CD14-positive monocyte (primary cell): ENCODE data around the gene PIANP. TPM values are rescaled to one million over a fixed set of nuclear protein-coding genes. Genes with fewer than 3 reads are reported as not detected.

Experiments
- DNase-seq, 3 donors: peaks; one replicate each; pipeline ENCODE4 v3.0.0-alpha.2; 2011 to 2022
- H2AFZ ChIP-seq: 2 replicates; pipeline ENCODE4 v1.6.0; 2012; ENCODE audit warnings: mild to moderate bottlenecking, low read depth, low read length, inconsistent platforms; ENCODE audit not compliant: insufficient read depth, poor library complexity, severe bottlenecking
- H3K27ac ChIP-seq, 2 donors: 1 replicate in 1 of 2; 2 replicates in 1 of 2; pipeline ENCODE4 v1.5.1; 2012 to 2013; ENCODE audit warnings: low read length in 2 of 2, control low read depth in 1 of 2, inconsistent platforms in 1 of 2, low read depth in 1 of 2, mild to moderate bottlenecking in 1 of 2
- H3K27me3 ChIP-seq, 2 donors: one replicate each; pipeline versions ENCODE4 v1.6.0 to v1.6.1; 2011 to 2013; ENCODE audit warnings: low read length in 2 of 2; ENCODE audit not compliant: control insufficient read depth in 2 of 2, insufficient read depth in 2 of 2
- H3K36me3 ChIP-seq, 2 donors: replicated peaks in 1 of 2; 1 replicate in 1 of 2; 2 replicates in 1 of 2; pipeline versions ENCODE4 v1.5.1 to v1.6.1; 2012 to 2013; ENCODE audit warnings: low read length in 2 of 2, control low read depth in 1 of 2, inconsistent platforms in 1 of 2, mild to moderate bottlenecking in 1 of 2; ENCODE audit not compliant: insufficient read depth in 2 of 2, control insufficient read depth in 1 of 2
- H3K4me1 ChIP-seq, 2 donors: 1 replicate in 1 of 2; 2 replicates in 1 of 2; pipeline versions ENCODE4 v1.5.1 to v1.6.1; 2012 to 2013; ENCODE audit warnings: low read length in 2 of 2, control low read depth in 1 of 2, inconsistent platforms in 1 of 2, mild to moderate bottlenecking in 1 of 2, moderate library complexity in 1 of 2; ENCODE audit not compliant: insufficient read depth in 2 of 2, control insufficient read depth in 1 of 2
- H3K4me2 ChIP-seq: replicated peaks from 2 replicates; pipeline ENCODE3; 2012; ENCODE audit warnings: low read length, moderate library complexity, mild to moderate bottlenecking; ENCODE audit not compliant: poor library complexity, severe bottlenecking; ENCODE audit errors: extremely low read depth
- H3K4me3 ChIP-seq, 3 experiments: fragments of 200-600 bp in 1 of 3; sonication (generic) in 1 of 3; replicated peaks in 1 of 3; 1 replicate in 2 of 3; 2 replicates in 1 of 3; pipeline ENCODE4 v1.5.1; 2011 to 2013; ENCODE audit warnings: low read length in 3 of 3, mild to moderate bottlenecking in 3 of 3, control low read depth in 2 of 3, low read depth in 2 of 3, inconsistent platforms in 1 of 3, moderate library complexity in 1 of 3
- H3K79me2 ChIP-seq: 2 replicates; pipeline ENCODE4 v1.6.0; 2012; ENCODE audit warnings: mild to moderate bottlenecking, control low read depth, inconsistent platforms, low read length, moderate library complexity; ENCODE audit not compliant: insufficient read depth
- H3K9ac ChIP-seq: 2 replicates; pipeline ENCODE4 v1.6.0; 2017; ENCODE audit warnings: low read length, mild to moderate bottlenecking; ENCODE audit not compliant: insufficient read depth, poor library complexity, severe bottlenecking
- H3K9me3 ChIP-seq, 2 donors: replicated peaks in 1 of 2; 1 replicate in 1 of 2; 2 replicates in 1 of 2; pipeline versions ENCODE4 v1.5.1 to v1.6.1; 2012 to 2013; ENCODE audit warnings: low read length in 2 of 2, control low read depth in 1 of 2; ENCODE audit not compliant: control insufficient read depth in 1 of 2, insufficient read depth in 1 of 2
- H4K20me1 ChIP-seq: 2 replicates; pipeline ENCODE4 v1.6.0; 2012; ENCODE audit warnings: mild to moderate bottlenecking, low read length, control low read depth, moderate library complexity; ENCODE audit not compliant: insufficient read depth
- H3K27ac Mint-ChIP-seq, 7 donors: one replicate each; pipeline ENCODE4 v1.8.0; 2020; ENCODE audit warnings: mild to moderate bottlenecking in 7 of 7, mixed read lengths in 7 of 7, moderate library complexity in 6 of 7, inconsistent platforms in 2 of 7
- H3K27me3 Mint-ChIP-seq, 3 donors: one replicate each; pipeline ENCODE4 v1.8.0; 2021 to 2022; ENCODE audit warnings: low read depth in 3 of 3, mild to moderate bottlenecking in 3 of 3, mixed read lengths in 3 of 3, moderate library complexity in 3 of 3, inconsistent platforms in 1 of 3
- H3K36me3 Mint-ChIP-seq, 2 donors: one replicate each; pipeline ENCODE4 v1.8.0; 2020; ENCODE audit warnings: mixed read lengths in 2 of 2, inconsistent platforms in 1 of 2, mild to moderate bottlenecking in 1 of 2
- H3K4me1 Mint-ChIP-seq: one replicate; pipeline ENCODE4 v1.8.0; 2020; ENCODE audit warnings: mild to moderate bottlenecking, mixed read lengths
- H3K4me3 Mint-ChIP-seq, 2 donors: one replicate each; pipeline ENCODE4 v1.8.0; 2020; ENCODE audit warnings: mild to moderate bottlenecking in 2 of 2, mixed read lengths in 2 of 2, moderate library complexity in 1 of 2
- H3K9me3 Mint-ChIP-seq, 7 donors: one replicate each; pipeline ENCODE4 v1.8.0; 2020 to 2022; ENCODE audit warnings: mixed read lengths in 7 of 7, mild to moderate bottlenecking in 6 of 7, moderate library complexity in 6 of 7, inconsistent platforms in 2 of 7
- CTCF ChIP-seq: fragments of 200-600 bp; IDR thresholded peaks from one replicate; pipeline ENCODE4 v1.8.0; 2022; ENCODE audit warnings: antibody characterized with exemption, mild to moderate bottlenecking
- WGBS: methylation state at CpG from one replicate; pipeline ENCODE4 v1.1.5; 2013; ENCODE audit warnings: missing lambda C conversion rate; ENCODE audit not compliant: insufficient coverage; 5-methylcytosine and 5-hydroxymethylcytosine counted together
- intact Hi-C, 2 donors: fragments of 100-400 bp; cut with micrococcal nuclease; formaldehyde crosslinking; loops; one replicate each; pipeline versions ENCODE4 v1.15.0 to v1.15.1; 2023
- polyA plus RNA-seq, 3 donors: library from polyadenylated mRNA; depleted of rRNA in 1 of 3; unstranded in 2 of 3; stranded (reverse) in 1 of 3; fragments of 300-500 nt in 2 of 3; fragments of >200 nt in 1 of 3; fragmentation: Illumina TruSeq in 2 of 3; gene quantifications; 1 replicate in 2 of 3; 2 replicates in 1 of 3; pipeline ENCODE4 v1.2.3, GENCODE V29; 2012 to 2021

PIANP gene
- polyA plus RNA-seq, 3 donors, result not detected

- Mint-ChIP-seq H3K4me1 (peaks cover 28% of the 10 kb centered on the region), H3K4me3 (peak overlapping the region in 1 of 2 donors; percentile 74), H3K36me3 (peaks cover 3 to 11% of the 10 kb centered on the region in 2 donors), H3K9me3 (peaks cover 4 to 20% (median 14%) of the 10 kb centered on the region in 7 donors), H3K27me3 (peaks cover 67 to 82% (median 68%) of the 10 kb centered on the region in 3 donors), H3K27ac (peak overlapping the region in 1 of 7 donors; percentile 43)
- Histone ChIP-seq H3K27me3 (peaks cover 43 to 59% of the 10 kb centered on the region in 2 donors), H4K20me1 (no peaks in the 10 kb centered on the region), H3K4me1 (peaks cover 7 to 12% of the 10 kb centered on the region in 2 donors), H2AFZ (no peak overlapping the region), H3K36me3 (no peaks in the 10 kb centered on the region), H3K4me2 (no peak overlapping the region), H3K9ac (no peak overlapping the region), H3K4me3 (no peak overlapping the region), H3K9me3 (peaks cover 8 to 24% of the 10 kb centered on the region in 2 donors), H3K27ac (no peak overlapping the region), H3K79me2 (no peaks in the 10 kb centered on the region)
- DNase-seq, result no peak
- TF ChIP-seq CTCF, result no peak
- intact Hi-C loops, result loop anchor here (5.0 to 10.0 kb wide), 2 partner anchors 54 to 81 kb away; partner anchors contain the start of gene ACRBP (in 1 of the 2)
- 73% methylated on average over 6 of the region's 8 CpGs for WGBS
Measured at GRCh38 chr12:6698352-6699046, 2.1 kb downstream of the PIANP start.

- Histone ChIP-seq H3K27ac (no peak overlapping the region), H3K27me3 (peaks cover 43 to 52% of the 10 kb centered on the region in 2 donors), H3K9me3 (peaks cover 8 to 21% of the 10 kb centered on the region in 2 donors), H3K79me2 (no peaks in the 10 kb centered on the region), H3K4me3 (no peak overlapping the region), H3K9ac (no peak overlapping the region), H3K4me1 (peaks cover 7 to 12% of the 10 kb centered on the region in 2 donors), H2AFZ (no peak overlapping the region), H3K36me3 (no peaks in the 10 kb centered on the region), H4K20me1 (no peaks in the 10 kb centered on the region), H3K4me2 (no peak overlapping the region)
- peak; percentile 58 for TF ChIP-seq CTCF
- peaks cover 4 to 20% (median 14%) of the 10 kb centered on the region in 7 donors for H3K9me3 Mint-ChIP-seq
- WGBS, result 78% methylated on average over 14 of the region's 17 CpGs
- intact Hi-C loops, result loop anchor here (5.0 to 10.0 kb wide), 2 partner anchors 53 to 80 kb away; partner anchors contain the start of gene ACRBP (in 1 of the 2)
- peaks cover 3 to 11% of the 10 kb centered on the region in 2 donors for H3K36me3 Mint-ChIP-seq
- H3K27ac Mint-ChIP-seq, result no peak overlapping the region
- peaks cover 26% of the 10 kb centered on the region for H3K4me1 Mint-ChIP-seq
- peak in 2 of 3 donors; percentile 22 to 38 for DNase-seq
- peaks cover 60 to 76% (median 61%) of the 10 kb centered on the region in 3 donors for H3K27me3 Mint-ChIP-seq
- peak overlapping the region in 1 of 2 donors; percentile 74 for H3K4me3 Mint-ChIP-seq
Measured at GRCh38 chr12:6697584-6698351, 2.8 kb downstream of the PIANP start.
